ENCODE measurements around the gene FAM3B. TPM values are rescaled to one million over a fixed set of nuclear protein-coding genes. Genes with fewer than 3 reads are reported as not detected.
"Not testable (repeated sequence)": the region's sequence is repeated elsewhere in the genome, so short reads cannot be mapped to it uniquely, and the experiment has no call there.

FAM3B gene
- polyA plus RNA-seq, 1 donor from 2014 or later, result not detected

DNA sequence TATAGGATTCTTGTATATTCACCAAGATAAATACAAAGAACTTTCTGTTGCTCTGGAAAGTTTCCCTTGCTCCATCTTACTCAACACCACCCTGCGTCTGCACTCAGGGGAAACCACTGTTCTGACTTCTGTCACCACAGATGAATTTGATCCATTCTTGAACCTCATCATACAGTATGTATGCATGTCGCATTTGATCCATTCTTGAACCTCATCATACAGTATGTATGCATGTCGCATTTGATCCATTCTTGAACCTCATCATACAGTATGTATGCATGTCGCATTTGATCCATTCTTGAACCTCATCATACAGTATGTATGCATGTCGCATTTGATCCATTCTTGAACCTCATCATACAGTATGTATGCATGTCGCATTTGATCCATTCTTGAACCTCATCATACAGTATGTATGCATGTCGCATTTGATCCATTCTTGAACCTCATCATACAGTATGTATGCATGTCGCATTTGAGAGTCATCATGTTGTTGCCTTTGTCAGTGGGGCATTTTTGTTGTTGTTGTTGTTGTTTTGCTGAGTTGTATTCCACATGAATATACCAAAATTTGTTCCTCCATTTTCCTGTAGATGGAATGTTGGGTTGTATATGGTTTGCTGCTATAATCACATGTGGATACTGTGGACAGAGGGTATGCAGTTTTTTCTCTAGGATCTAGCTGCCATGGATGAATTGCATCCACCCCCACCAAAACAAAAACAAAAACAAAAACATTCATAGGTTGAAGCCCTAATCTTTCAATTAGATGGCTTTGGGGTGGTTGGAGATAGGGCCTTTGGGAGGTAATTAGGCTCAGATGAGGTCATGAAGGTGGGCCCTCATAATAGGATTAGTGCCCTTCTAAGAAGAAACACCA, 3.1 kb upstream of the FAM3B start:
- H4K20me1 ChIP-seq (ENCODE audit: insufficient read depth); H3K79me2 ChIP-seq (replicated peaks; ENCODE audit: insufficient read depth, low read length); H3K9me3 ChIP-seq (ENCODE audit: low read length); H3K4me3 ChIP-seq (ENCODE audit: low read length); H3K36me3 ChIP-seq (ENCODE audit: insufficient read depth, low read length); H3K27ac ChIP-seq (ENCODE audit: low read length); H2AFZ ChIP-seq (ENCODE audit: low read depth, low read length); H3K9ac ChIP-seq (ENCODE audit: low read length); H3K4me2 ChIP-seq (ENCODE audit: low read length); H3K9me2 ChIP-seq (ENCODE audit: insufficient read depth, low read length); H3F3A ChIP-seq (ENCODE audit: insufficient read depth, low read length, poor library complexity, severe bottlenecking): not testable (repeated sequence)
- peaks cover 34% of the 10 kb centered on the region for H3K27me3 ChIP-seq (ENCODE audit: insufficient read depth, low read depth, low read length)

GRCh38 chr21:41315726-41316125, 875 bp upstream of the FAM3B start:
- H3K79me2 ChIP-seq (replicated peaks; ENCODE audit: insufficient read depth, low read length), result no peaks in the 10 kb centered on the region
- peaks cover 34% of the 10 kb centered on the region for H3K27me3 ChIP-seq (ENCODE audit: insufficient read depth, low read depth, low read length)
- no peak overlapping the region for H2AFZ ChIP-seq (ENCODE audit: low read depth, low read length)
- no peaks in the 10 kb centered on the region for H4K20me1 ChIP-seq (ENCODE audit: insufficient read depth)
- H3K9ac ChIP-seq (ENCODE audit: low read length), result no peak overlapping the region
- H3F3A ChIP-seq (ENCODE audit: insufficient read depth, low read length, poor library complexity, severe bottlenecking), result no peaks in the 10 kb centered on the region
- TF ChIP-seq MXI1 (conservative IDR thresholded peaks at IDR 0.05; ENCODE audit: poor library complexity, severe bottlenecking) (no peak), CTCF (IDR thresholded peaks at IDR 0.05; ENCODE audit: poor library complexity, severe bottlenecking) (no peak), TAF1 (IDR thresholded peaks at IDR 0.05; ENCODE audit: low read depth) (no peak), POLR2AphosphoS5 (IDR thresholded peaks at IDR 0.05) (no peak), SMC3 (conservative IDR thresholded peaks at IDR 0.05; ENCODE audit: poor library complexity) (no peak), EZH2 (IDR thresholded peaks at IDR 0.05; ENCODE audit: borderline replicate concordance, insufficient read depth, low read length, poor library complexity, severe bottlenecking) (no peak), EP300 (conservative IDR thresholded peaks at IDR 0.05; ENCODE audit: poor library complexity, severe bottlenecking) (no peak), RAD21 (conservative IDR thresholded peaks at IDR 0.05) (no peak)
- TF ChIP-seq, protein P1, sequence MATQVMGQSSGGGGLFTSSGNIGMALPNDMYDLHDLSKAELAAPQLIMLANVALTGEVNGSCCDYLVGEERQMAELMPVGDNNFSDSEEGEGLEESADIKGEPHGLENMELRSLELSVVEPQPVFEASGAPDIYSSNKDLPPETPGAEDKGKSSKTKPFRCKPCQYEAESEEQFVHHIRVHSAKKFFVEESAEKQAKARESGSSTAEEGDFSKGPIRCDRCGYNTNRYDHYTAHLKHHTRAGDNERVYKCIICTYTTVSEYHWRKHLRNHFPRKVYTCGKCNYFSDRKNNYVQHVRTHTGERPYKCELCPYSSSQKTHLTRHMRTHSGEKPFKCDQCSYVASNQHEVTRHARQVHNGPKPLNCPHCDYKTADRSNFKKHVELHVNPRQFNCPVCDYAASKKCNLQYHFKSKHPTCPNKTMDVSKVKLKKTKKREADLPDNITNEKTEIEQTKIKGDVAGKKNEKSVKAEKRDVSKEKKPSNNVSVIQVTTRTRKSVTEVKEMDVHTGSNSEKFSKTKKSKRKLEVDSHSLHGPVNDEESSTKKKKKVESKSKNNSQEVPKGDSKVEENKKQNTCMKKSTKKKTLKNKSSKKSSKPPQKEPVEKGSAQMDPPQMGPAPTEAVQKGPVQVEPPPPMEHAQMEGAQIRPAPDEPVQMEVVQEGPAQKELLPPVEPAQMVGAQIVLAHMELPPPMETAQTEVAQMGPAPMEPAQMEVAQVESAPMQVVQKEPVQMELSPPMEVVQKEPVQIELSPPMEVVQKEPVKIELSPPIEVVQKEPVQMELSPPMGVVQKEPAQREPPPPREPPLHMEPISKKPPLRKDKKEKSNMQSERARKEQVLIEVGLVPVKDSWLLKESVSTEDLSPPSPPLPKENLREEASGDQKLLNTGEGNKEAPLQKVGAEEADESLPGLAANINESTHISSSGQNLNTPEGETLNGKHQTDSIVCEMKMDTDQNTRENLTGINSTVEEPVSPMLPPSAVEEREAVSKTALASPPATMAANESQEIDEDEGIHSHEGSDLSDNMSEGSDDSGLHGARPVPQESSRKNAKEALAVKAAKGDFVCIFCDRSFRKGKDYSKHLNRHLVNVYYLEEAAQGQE (IDR thresholded peaks at IDR 0.05; ENCODE audit: borderline replicate concordance), result no peak
- H3K36me3 ChIP-seq (ENCODE audit: insufficient read depth, low read length), result no peaks in the 10 kb centered on the region
- H3K4me2 ChIP-seq (ENCODE audit: low read length), result no peak overlapping the region
- H3K9me2 ChIP-seq (ENCODE audit: insufficient read depth, low read length), result no peaks in the 10 kb centered on the region
- no peaks in the 10 kb centered on the region for H3K9me3 ChIP-seq (ENCODE audit: low read length)
- no peak overlapping the region for H3K27ac ChIP-seq (ENCODE audit: low read length)
- no peak overlapping the region for H3K4me3 ChIP-seq (ENCODE audit: low read length)
